Small intestine (tissue), 7 donors: ENCODE measurements around the gene CORO2A. TPM values are rescaled to one million over a fixed set of nuclear protein-coding genes. Genes with fewer than 3 reads are reported as not detected.
"Not testable (repeated sequence)": the region's sequence is repeated elsewhere in the genome, so short reads cannot be mapped to it uniquely, and the experiment has no call there.

Source experiments
- DNase-seq, 2 donors: peaks; one replicate each; pipeline versions ENCODE4 v3.0.0 to v3.0.0-alpha.2; 2013
- FAIRE-seq: peaks from 2 replicates; lab custom pipeline; 2012; peaks lifted over from hg19 to GRCh38; lab: Jason Lieb, UNC
- H3K27ac ChIP-seq, 3 donors: one replicate each; pipeline ENCODE4 v1.5.1; 2013; ENCODE audit warnings: low read length in 2 of 3, mild to moderate bottlenecking in 2 of 3, control low read depth in 1 of 3, inconsistent platforms in 1 of 3, low read depth in 1 of 3, moderate library complexity in 1 of 3
- H3K27me3 ChIP-seq, 3 donors: one replicate each; pipeline ENCODE4 v1.6.1; 2013; ENCODE audit warnings: low read length in 3 of 3, inconsistent platforms in 1 of 3; ENCODE audit not compliant: control insufficient read depth in 3 of 3, insufficient read depth in 3 of 3
- H3K36me3 ChIP-seq, 3 donors: one replicate each; pipeline ENCODE4 v1.6.1; 2013; ENCODE audit warnings: low read length in 3 of 3, inconsistent platforms in 1 of 3, low read depth in 1 of 3, mild to moderate bottlenecking in 1 of 3, moderate library complexity in 1 of 3; ENCODE audit not compliant: control insufficient read depth in 3 of 3, insufficient read depth in 2 of 3
- H3K4me1 ChIP-seq, 3 donors: one replicate each; pipeline ENCODE4 v1.6.1; 2013; ENCODE audit warnings: low read length in 2 of 3, inconsistent platforms in 1 of 3, low read depth in 1 of 3, mild to moderate bottlenecking in 1 of 3, moderate library complexity in 1 of 3; ENCODE audit not compliant: control insufficient read depth in 3 of 3, insufficient read depth in 2 of 3
- H3K4me3 ChIP-seq, 3 donors: one replicate each; pipeline ENCODE4 v1.5.1; 2013; ENCODE audit warnings: low read length in 3 of 3, control low read depth in 1 of 3, inconsistent platforms in 1 of 3, low read depth in 1 of 3, mild to moderate bottlenecking in 1 of 3, moderate library complexity in 1 of 3
- H3K9me3 ChIP-seq, 2 donors: one replicate each; pipeline ENCODE4 v1.6.1; 2013; ENCODE audit warnings: low read depth in 1 of 2, low read length in 1 of 2; ENCODE audit not compliant: control insufficient read depth in 2 of 2, insufficient read depth in 1 of 2
- WGBS, 3 donors: extraction: QIAGEN DNeasy Blood & Tissue Kit; methylation state at CpG; one replicate each; pipeline ENCODE4 v1.1.7; 2013; 5-methylcytosine and 5-hydroxymethylcytosine counted together
- polyA plus RNA-seq, 4 donors: library from polyadenylated mRNA; stranded (reverse) in 3 of 4; unstranded in 1 of 4; fragments of 200-250 nt in 3 of 4; fragments of 120-200 nt in 1 of 4; gene quantifications; one replicate each; pipeline versions ENCODE4 v1.2.1 to v1.2.3, GENCODE V29; 2013
- donor health status: healthy with polysubstance abuse.
- donor health status: control.
- donor health status: control.
- donor health status: Bipolar disorder and iron deficiency.
- donor health status: healthy.

The CORO2A gene
- polyA plus RNA-seq, 4 donors = 35.1 to 68.2 (median 51.2) TPM

GRCh38 chr9:98135938-98136337 lies 56.5 kb downstream of the CORO2A start:
- H3K27ac ChIP-seq = no peak overlapping the region
- no peaks in the 10 kb centered on the region for H3K27me3 ChIP-seq
- H3K4me1 ChIP-seq = no peaks in the 10 kb centered on the region
- no peak for DNase-seq
- H3K36me3 ChIP-seq = peaks cover 4 to 82% (median 36%) of the 10 kb centered on the region in 3 donors
- no peak for FAIRE-seq
- 84 to 88% (median 87%) methylated on average over 7 of the region's 7 CpGs for WGBS, 3 donors
- no peak overlapping the region for H3K4me3 ChIP-seq
- no peaks in the 10 kb centered on the region for H3K9me3 ChIP-seq

GRCh38 chr9:98135558-98135934 lies 56.9 kb downstream of the CORO2A start:
- peaks cover 4 to 84% (median 40%) of the 10 kb centered on the region in 3 donors for H3K36me3 ChIP-seq
- H3K9me3 ChIP-seq = no peaks in the 10 kb centered on the region
- H3K27me3 ChIP-seq = no peaks in the 10 kb centered on the region
- WGBS, 3 donors = 44 to 59% (median 57%) methylated on average over 4 of the region's 4 CpGs
- H3K27ac ChIP-seq = no peak overlapping the region
- H3K4me3 ChIP-seq = no peak overlapping the region
- no peak for FAIRE-seq
- no peak for DNase-seq
- no peaks in the 10 kb centered on the region for H3K4me1 ChIP-seq

GRCh38 chr9:98134702-98135557 lies 57.5 kb downstream of the CORO2A start:
- Histone ChIP-seq H3K4me1 (no peaks in the 10 kb centered on the region), H3K27ac (no peak overlapping the region), H3K4me3 (no peak overlapping the region), H3K27me3 (no peaks in the 10 kb centered on the region), H3K9me3 (no peaks in the 10 kb centered on the region), H3K36me3 (peaks cover 4 to 86% (median 42%) of the 10 kb centered on the region in 3 donors)
- WGBS, 3 donors = 91 to 98% (median 97%) methylated on average over 12 of the region's 12 CpGs
- no peak for DNase-seq
- no peak for FAIRE-seq

GRCh38 chr9:98132806-98133631 lies 59.4 kb downstream of the CORO2A start:
- Histone ChIP-seq H3K36me3 (peaks cover 4 to 92% (median 45%) of the 10 kb centered on the region in 3 donors), H3K9me3 (no peaks in the 10 kb centered on the region), H3K27ac (no peak overlapping the region), H3K27me3 (no peaks in the 10 kb centered on the region), H3K4me3 (no peak overlapping the region), H3K4me1 (no peaks in the 10 kb centered on the region)
- 78 to 84% (median 81%) methylated on average over 14 of the region's 14 CpGs for WGBS, 3 donors
- DNase-seq (no peak), FAIRE-seq (no peak)

GRCh38 chr9:98132158-98132557 lies 60.3 kb downstream of the CORO2A start:
- H3K4me1 ChIP-seq = no peaks in the 10 kb centered on the region
- no peaks in the 10 kb centered on the region for H3K9me3 ChIP-seq
- 91 to 96% (median 94%) methylated on average over 9 of the region's 9 CpGs for WGBS, 3 donors
- no peak overlapping the region for H3K27ac ChIP-seq
- H3K27me3 ChIP-seq = no peaks in the 10 kb centered on the region
- FAIRE-seq (no peak), DNase-seq (no peak)
- no peak overlapping the region for H3K4me3 ChIP-seq
- H3K36me3 ChIP-seq = peaks cover 5 to 93% (median 40%) of the 10 kb centered on the region in 3 donors

- H3K4me1 ChIP-seq = no peaks in the 10 kb centered on the region
- DNase-seq (no peak), FAIRE-seq (no peak)
- H3K36me3 ChIP-seq = peaks cover 9 to 98% (median 42%) of the 10 kb centered on the region in 3 donors
- no peaks in the 10 kb centered on the region for H3K27me3 ChIP-seq
- H3K9me3 ChIP-seq = no peaks in the 10 kb centered on the region
- no peak overlapping the region for H3K4me3 ChIP-seq
- no peak overlapping the region for H3K27ac ChIP-seq
- WGBS, 3 donors = 88 to 95% (median 90%) methylated on average over 12 to 13 of the region's 13 CpGs
Measured at GRCh38 chr9:98130576-98131228, 61.7 kb downstream of the CORO2A start.

- not testable (repeated sequence) for H3K4me1 ChIP-seq, H3K4me3 ChIP-seq, H3K9me3 ChIP-seq, DNase-seq, H3K27me3 ChIP-seq, H3K27ac ChIP-seq, FAIRE-seq
- peaks cover 9 to 95% (median 36%) of the 10 kb centered on the region in 3 donors for H3K36me3 ChIP-seq
- 94 to 99% (median 95%) methylated on average over 4 of the region's 4 CpGs for WGBS, 3 donors
Measured at GRCh38 chr9:98130060-98130459, 62.4 kb downstream of the CORO2A start.

GRCh38 chr9:98129451-98129881 lies 63.0 kb downstream of the CORO2A start:
- peaks cover 9 to 95% (median 38%) of the 10 kb centered on the region in 3 donors for H3K36me3 ChIP-seq

More at GRCh38 chr9:98129451-98129881, 63.0 kb downstream of the CORO2A start:
- no peak overlapping the region for H3K27ac ChIP-seq
- H3K27me3 ChIP-seq = no peaks in the 10 kb centered on the region
- H3K4me3 ChIP-seq = no peak overlapping the region
- H3K9me3 ChIP-seq = no peaks in the 10 kb centered on the region
- FAIRE-seq = no peak
- no peak for DNase-seq
- no peaks in the 10 kb centered on the region for H3K4me1 ChIP-seq
- WGBS, 3 donors = 85 to 91% (median 89%) methylated on average over 10 of the region's 10 CpGs
